Anterior cingulate cortex (tissue), 58 donors: ENCODE data around the gene LNP1.
"Not testable (repeated sequence)": the region's sequence is repeated elsewhere in the genome, so short reads cannot be mapped to it uniquely, and the experiment has no call there.

Experiments
- DNase-seq, 58 donors: peaks; one replicate each; lab custom pipeline; 2025; lab: John Stamatoyannopoulos, UW

Gene LNP1, protein sequence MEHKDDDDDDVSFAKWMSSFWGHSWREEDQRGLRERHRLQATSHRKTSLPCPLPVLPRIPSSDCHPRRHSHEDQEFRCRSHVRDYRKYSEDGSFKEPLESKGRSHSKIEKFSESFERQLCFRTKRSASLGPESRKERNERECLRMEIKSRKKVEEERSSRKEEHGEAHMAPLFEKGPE

DNA sequence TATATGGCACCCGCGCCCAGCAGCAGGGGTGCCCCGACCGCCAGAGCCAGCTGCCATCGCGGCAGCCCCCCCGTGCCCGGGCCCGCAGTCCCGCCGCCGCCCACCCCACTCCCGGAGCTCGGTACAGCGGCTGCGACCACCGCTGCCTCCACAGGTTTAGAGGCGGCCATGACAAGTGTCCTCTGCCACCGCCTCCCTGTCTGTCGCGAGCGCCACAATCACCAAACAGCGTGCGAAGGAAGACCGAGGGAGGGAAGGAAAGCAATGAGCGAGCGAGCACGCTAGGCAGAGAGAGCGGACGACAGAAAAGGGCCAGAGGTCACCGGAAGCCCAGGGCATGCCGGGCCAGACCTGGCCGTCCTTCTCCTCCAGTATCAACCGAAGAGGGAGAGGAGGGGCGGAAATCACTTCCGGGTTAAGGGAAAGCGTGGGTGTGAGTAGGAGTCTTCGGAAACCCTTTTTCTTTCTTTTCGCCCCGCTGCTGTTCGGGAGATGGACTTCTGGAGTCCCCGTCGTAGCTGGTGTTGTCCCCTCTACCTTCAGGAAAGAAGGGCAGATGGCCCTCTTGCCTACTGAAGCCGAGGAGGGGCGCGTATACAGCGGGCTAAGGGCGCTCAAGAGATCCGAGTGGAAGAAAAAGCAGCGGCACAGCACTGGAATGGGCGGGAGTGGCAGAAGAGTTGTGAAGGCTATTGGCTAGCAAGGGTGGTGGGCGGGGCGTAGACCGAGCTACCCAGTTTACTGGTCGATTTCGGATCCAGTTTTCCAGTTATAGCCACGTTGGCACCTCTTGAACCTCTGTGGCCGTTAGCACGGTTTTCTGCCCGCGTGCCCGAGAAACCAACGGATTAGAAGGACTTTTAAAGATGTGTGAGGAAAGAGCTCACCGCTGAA is at the start of gene LNP1, which contains the start of gene TOMM70:
TSS of gene LNP1 (plus strand) at position 760 of the 894 bp plus-strand sequence. CDS start 28,191 bp downstream, outside the sequence.
TSS of gene TOMM70 (minus strand) at position 310 of the 894 bp plus-strand sequence. CDS start at position 170, 140 bp downstream.
- DNase-seq, result peak; percentile 84 to 99 (median 96)

DNA sequence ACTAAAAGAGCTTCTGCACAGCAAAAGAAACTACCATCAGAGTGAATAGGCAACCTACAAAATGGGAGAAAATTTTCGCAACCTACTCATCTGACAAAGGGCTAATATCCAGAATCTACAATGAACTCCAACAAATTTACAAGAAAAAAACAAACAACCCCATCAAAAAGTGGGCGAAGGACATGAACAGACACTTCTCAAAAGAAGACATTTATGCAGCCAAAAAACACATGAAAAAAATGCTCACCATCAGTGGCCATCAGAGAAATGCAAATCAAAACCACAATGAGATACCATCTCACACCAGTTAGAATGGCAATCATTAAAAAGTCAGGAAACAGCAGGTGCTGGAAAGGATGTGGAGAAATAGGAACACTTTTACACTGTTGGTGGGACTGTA is 49.6 kb upstream of the LNP1 start:
- DNase-seq, result not testable (repeated sequence)

DNA sequence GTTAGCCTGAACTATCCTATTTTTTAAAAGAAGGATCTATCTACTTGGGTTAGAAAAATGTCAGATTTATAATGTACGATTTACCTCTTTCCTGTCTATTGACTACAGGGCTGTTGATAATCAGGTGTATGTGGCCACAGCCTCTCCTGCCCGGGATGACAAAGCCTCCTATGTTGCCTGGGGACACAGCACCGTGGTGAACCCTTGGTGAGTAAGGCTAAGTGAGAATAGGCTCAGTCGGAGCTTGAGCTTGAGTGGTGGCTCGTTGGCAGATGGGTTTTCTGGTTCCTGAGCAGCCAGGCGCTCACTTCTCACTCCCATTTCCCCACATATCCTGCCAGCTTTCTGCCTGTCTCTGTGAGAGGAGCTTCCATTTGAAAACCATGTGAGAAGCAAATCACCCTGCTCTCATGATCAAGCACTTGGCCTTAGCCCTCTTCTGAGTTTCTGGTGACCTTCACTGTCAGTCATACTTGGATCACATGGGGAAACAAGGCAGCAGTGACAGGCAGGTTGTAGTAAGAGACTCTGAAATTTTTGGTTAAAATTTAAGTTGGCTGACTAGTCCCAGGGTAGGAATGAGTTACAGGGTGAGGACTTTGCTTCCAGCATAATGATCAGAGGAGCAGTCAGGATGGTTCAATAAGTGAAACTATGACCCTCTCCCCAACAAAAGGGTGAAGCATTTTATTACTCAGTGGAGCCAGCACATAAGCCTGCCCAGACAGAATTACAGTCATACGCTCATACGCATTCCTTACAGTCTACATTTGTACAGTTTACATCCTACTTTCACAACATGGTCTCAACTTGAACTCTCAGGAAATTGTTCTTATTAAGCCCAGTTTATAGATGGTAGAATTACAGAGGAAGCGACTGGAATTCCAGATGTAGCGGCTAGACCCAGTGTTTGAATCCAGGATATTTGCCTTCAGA is 48.8 kb upstream of the LNP1 start:
- DNase-seq, result no peak

DNA sequence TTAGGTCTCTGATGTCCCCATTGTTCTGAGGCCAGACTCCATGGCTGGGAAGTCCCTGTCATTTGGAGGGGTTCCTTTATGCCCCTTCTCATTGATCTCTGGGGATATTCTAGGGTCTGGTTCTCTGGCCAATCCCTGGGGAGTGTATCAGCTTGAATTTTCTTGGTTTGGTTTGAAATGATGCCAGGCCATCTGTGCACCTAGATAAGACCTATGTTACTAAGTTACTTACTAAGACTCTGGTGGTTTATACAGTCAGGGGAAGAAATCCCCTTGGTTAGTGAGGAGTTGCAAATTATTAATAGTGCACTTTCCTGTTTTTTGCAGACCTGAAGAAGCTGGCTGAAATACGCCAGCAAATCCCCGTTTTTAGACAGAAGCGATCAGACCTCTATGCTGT is 46.5 kb upstream of the LNP1 start:
- DNase-seq, result no peak

DNA sequence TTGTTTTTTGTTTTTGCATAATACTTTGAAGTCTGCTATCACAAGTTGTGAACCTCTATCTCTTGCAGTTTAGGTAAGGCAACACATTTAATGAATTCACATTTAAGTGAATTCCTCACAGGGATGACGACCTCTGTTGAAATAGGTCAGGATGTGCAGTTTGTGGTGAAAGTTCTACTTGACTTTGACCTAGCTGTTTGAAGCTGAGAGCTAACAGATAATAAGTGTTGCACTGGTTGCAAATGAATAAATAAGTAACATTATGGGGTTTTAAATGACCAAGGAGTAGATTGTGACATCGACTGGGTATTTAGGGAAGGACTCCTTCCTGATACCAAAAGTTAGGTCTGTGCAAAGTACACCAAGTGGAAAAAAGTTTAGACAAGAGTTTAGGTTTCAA is 42.9 kb upstream of the LNP1 start:
- no peak for DNase-seq

DNA sequence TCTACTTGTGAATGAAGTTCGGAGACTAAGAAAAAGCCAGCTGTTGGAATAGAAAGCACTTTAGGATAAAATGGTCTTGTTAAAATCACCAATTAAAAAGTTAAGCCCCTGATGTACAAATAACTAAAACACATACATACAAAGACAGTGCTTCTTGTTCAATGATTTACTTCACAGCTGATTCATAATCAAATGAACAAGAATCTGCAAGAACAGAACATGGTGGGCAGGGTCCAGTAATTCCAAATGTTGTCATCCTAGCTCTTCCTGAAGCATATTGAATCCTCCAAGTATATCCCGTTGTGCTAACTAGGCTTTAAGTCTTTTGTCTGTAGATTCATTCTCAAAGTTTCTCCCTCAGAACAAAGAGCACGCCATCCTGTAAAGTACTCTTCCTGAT is 42.3 kb upstream of the LNP1 start:
- DNase-seq, result no peak

DNA sequence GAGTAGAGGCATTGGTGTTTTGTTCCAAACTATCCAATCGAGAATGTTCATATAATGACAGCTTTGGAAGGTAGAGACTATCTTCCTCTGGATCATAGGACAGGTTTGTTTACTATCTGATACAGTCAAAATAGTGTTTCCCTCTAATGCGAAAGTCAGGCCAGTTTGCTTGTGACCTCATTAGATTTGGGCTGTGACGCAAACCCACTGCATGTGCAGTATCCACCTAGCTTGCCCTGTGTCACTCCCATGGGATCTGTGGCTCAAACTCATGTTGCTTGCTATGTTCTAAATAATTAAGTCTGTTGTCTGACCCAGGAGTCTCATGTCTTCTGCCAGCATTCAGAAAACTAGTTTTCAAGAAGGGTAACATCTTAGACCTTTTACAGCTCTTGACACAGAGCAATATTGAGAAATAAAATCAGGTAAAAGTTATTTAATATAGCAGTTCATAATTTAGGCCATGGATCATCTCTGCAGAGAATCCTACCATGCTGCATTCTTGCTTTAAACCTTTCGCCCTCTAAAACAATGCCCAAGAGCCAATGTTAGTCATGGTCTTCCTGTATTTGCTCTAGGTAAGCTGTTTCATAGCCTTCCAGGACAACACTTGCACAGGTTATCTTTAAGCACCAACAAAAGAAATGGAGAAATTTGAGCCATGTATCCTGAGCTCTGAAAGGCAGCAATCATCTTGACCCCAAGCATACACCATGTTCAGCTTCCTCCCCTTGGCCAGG is 40.4 kb upstream of the LNP1 start:
- DNase-seq, result no peak

DNA sequence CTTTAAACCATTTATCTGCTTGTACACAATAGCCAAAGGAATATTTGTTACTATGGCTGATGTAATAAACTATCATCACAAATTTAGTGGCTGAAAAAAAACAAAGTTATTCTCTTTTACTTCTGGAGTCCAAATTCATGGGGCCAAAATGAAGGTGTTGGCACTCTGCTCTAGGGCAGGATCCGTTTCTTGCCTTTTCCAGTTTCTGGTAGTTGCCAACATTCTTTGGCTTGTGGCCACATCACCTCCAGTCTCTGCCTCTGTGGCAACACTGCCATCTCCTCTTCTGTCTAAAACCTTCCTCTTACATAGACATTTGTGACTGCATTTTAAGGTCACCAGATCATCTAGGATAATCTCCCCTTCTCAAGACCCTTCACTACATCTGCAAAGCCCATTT is 39.4 kb upstream of the LNP1 start:
- DNase-seq, result no peak

DNA sequence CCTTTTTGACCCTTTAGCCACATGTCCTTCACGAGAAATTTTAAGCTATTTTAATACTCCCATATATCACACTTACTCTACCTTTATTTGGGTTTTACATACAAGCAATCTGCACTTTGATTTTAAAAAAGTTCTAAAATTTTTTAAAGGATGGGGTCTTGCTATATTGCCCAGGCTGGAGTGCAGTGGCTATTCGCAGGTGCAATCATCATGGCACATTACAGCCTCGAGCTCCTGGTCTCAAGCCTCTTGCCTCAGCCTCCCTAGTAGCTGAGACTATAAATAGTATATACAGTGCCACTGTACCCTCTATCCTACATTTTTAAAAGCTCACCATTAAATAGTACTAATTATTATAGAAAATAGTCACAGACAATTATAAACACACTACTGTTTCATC is 36.9 kb upstream of the LNP1 start:
- no peak for DNase-seq

DNA sequence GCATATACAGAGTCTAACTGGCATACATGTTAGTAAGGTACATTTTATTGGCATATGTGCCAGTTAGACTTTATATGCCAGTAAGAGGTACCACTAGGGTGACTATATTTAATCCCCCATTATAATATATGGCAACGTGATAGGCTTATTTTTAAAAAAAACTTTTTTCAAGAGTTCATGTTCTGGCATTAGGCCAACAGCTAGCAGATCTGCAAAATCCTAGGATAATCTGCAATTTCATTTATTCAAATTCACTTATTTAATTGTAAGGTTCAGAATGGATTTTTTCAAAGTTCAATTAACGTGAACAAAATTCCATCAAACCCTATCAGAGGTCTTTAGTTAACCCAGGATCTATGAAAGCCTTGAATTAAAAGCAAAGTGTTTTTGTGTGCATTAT is 34.9 kb upstream of the LNP1 start:
- DNase-seq, result no peak

DNA sequence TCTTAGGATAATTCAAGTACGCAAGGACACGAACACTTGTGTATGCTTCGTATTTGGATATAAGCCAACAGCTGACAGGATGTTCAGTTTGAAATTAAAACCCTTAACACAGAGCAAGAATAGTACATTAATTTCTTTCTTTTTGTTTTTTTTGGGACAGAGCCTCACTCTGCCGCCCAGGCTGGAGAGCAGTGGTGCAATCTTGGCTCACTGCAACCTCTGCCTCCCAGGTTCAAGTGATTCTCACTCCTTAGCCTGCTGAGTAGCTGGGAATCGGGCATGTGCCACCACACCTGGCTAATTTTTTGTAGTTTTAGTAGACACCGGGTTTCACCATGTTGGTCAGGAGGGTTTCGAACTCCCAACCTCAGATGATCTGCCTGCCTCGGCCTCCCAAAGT is 32.9 kb upstream of the LNP1 start:
- DNase-seq, result no peak

DNA sequence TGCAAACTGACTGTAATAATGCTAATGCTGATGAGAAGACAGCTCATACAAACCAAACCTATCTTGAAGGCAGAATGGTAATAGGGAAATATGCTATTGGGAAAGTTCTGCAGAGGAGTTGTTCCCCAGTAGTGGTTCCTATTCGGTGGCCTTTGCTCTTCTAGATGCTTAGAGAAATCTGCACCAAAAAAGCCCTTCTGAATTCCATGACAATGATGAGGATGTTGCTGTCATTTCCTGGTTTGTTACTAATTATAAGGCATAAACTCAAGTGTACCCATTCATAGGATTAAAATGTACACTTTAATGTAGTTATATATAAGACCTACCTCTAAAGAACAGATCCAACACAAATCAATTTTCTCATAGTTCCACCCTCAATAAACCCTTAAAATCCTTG is 30.6 kb upstream of the LNP1 start:
- no peak for DNase-seq

DNA sequence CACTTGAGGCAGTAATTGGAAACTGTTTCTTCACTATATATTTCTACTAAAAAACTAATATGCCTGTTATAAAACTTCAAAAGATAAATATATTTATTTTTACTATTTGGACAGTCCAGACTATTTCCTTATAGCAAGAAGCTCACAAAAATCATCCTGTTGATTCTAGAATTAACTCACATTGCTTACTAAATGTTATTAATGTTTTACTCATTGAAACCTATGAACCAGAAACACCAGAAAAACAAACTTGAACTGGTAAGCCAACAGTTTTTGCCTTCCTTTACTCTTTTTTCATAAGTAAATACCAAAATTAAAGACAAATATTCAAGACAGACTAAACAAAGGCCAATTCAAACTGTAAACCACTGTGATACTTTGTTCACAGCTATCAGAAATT is 26.8 kb upstream of the LNP1 start:
- no peak for DNase-seq

DNA sequence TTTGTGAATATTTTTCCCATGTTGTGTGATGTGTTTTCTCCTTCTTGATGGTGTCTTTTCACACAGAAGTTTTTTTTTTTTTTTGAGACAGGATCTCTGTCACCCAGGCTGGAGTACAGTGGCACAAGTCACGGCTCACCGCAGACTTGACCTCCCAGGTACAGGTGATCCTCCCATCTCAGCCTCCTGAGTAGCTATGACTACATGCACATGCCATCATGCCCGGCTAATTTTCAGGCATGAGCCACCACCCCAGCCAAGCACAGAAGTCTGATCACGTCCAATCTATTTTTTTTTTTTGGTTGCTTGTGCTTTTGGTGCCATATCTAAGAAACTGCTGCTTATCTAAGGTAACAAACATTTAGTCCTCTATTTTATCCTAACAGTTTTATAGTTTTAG is 25.0 kb upstream of the LNP1 start:
- DNase-seq, result no peak

DNA sequence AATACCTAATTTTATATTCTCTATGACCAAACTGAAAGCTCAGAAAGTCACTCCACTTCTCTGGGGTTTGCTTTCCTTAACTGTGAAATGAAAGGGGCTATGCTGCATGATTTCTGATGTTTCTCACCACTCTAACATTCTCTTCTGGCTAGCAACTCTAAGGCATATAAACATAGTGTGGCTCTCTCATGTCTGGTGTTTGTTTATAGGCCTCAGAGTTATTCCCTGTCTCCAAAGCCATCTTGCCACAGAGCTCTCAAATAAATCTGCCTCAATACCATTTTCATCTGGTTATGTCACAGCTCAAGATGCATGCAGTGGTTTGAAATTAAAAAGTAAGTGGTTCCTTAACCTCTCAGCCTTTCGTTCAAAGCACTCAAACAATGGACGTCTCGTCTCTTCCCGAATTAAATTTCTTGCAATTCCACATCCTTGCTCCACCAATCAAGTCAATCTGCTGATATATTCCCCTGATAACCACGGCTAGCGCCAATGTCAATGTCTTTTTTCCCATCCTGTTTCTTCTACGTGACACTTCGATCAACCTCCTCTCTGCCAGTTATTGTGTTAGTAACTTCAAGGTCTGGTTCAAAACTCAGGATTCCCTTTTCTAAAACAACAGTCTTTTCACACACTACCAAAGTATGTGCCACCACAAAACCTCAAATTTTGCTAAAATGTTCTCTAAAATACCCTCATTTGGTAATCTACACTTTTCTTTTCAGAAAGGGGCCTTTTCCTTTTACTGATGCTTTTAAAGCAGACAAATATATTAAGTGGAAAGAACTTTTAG is 16.4 kb upstream of the LNP1 start:
- no peak for DNase-seq

DNA sequence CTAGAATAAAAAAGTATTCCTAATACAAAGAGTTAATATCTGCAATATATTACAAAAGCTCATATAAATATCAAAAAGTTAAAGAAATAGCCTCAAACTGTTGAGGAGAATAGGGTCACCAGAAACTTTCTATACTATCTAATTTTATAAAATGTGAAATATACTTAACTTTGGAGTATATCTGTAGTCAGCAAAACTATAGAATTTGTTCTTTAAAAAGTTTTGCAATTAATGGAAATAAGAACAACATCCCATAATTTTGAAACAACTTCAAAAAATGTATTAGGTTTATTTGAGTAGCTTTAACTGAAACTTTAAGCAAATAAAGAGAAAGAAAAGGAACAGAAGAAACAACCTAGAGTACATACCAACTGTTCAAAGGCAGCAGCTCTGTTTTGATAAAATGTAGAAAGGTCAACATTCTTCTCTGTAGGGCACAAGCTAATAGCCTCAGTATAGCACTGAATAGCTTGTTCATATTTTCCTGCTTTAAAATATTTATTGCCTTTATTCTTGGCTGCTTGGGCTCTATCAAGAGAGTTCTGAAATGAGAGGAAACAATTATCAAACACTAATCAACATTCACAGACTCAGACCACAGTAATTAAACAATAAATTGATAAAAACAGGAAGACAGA is 14.8 kb upstream of the LNP1 start:
- no peak for DNase-seq

DNA sequence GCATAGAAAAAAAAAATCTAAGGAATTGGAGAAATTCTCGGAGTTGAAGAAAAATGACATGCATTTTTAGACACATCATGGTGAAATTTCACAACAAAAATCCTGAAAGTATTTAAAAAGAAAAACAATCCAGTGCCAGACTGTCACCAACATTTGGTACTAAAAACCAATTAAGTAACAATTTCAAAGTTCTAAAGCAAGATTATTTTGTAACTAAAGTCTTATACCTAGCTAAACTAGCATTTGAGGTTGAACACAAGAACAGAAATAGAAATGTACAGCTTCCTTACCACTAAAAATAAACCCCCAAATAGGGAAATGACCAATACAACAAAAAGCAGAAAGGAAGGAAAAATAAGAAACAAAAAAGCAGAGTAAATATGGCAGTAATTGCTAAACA is 12.3 kb upstream of the LNP1 start:
- DNase-seq, result no peak

DNA sequence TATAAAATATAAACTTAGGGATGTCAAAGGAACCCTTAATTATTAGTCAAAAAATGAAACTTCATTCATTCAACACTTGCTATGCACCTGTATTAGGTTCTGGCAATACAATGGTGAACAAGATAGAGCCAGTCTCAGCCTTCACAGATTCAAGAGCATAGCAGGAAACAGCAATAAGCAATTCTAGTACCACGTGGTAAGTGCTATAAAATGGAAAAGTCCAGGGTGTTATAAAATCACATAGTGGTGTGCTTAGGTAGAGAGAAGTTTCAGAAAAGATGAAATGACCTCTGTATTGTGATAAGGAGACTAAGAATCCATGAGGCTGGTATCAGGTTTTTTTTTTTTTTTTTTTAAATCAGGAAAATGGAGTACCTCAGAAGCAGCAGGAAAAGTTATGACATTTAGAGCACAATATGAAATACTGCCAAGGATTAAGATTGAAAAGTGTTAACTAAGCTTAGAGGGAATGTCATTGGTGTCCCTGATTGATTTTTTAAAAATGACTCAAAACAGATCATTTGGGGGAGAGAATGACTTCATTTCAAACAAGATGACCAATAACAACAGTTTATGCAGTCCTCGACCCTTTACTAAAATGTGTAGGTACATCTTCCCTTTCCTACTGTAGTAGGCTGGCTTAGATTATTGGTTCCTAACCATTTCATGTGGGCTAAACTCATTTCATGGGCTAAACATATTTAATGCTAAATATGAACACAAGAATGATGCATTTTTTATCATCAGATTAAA is 5.5 kb upstream of the LNP1 start:
- no peak for DNase-seq
